HG02763 (cell line): ENCODE data around the gene INPP4A.

Experiments used
- ATAC-seq: cut with Tn5 transposase; IDR thresholded peaks from one replicate; pipeline ENCODE4 v1.9.1; 2021; ENCODE audit warnings: mild to moderate bottlenecking, moderate library complexity; ENCODE audit not compliant: unreplicated experiment

INPP4A gene

DNA sequence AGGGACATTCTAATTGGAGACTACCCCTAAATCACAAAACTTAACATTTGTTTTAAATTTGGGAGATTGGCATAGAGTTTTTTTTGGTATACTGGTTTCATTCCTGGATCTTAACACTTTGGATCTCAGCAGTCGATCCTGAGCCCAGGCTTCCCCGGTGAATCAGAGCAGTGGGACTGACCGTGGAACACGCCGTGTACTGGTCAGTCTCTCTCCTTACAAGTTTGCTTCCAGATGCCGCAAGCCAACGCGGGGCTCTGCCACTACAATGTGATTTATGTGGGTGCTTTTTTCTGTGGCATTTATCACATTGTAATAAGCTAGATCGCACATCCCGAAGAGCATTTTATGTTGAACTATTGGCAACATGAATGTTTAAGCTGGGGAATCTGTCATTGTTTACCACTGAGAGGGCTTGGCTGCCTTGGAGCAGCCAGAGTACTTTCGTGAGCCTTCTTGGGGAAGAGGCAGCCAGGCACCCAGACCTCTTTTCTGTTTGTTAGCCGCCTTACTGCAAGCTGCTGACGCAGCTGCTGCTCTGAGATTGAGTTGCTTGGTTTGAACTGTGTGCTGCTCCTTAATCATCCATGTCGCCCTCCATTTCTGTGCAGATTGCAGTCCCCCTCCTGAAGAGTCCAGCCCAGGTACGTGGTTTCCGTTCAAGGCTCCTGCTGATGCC is 114.3 kb downstream of the INPP4A start:
- ATAC-seq, result no peak

GRCh38 chr2:98559581-98559980 is 114.9 kb downstream of the INPP4A start:
- ATAC-seq, result no peak

GRCh38 chr2:98560256-98560771 is 115.7 kb downstream of the INPP4A start:
- ATAC-seq, result no peak

- ATAC-seq, result no peak
Observed at GRCh38 chr2:98561018-98561417, 116.4 kb downstream of the INPP4A start.

- no peak for ATAC-seq
Observed at GRCh38 chr2:98561902-98562695, 117.4 kb downstream of the INPP4A start.

DNA sequence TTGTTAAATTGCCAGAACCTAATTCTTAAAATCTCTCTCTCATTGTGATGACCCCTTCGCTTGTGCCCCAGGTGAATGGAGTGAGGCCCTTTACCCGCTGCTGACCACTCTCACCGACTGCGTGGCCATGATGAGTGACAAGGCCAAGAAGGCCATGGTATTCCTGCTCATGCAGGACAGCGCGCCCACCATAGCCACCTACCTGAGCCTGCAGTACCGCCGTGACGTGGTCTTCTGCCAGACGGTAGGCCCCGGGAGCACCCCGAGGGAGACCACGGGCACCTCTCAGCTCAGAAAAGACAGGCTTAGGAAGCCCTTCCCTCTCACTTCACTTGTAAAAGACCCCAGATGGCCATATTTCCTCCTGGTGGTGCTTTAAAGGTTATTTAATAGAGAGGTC is 118.7 kb downstream of the INPP4A start:
- no peak for ATAC-seq

DNA sequence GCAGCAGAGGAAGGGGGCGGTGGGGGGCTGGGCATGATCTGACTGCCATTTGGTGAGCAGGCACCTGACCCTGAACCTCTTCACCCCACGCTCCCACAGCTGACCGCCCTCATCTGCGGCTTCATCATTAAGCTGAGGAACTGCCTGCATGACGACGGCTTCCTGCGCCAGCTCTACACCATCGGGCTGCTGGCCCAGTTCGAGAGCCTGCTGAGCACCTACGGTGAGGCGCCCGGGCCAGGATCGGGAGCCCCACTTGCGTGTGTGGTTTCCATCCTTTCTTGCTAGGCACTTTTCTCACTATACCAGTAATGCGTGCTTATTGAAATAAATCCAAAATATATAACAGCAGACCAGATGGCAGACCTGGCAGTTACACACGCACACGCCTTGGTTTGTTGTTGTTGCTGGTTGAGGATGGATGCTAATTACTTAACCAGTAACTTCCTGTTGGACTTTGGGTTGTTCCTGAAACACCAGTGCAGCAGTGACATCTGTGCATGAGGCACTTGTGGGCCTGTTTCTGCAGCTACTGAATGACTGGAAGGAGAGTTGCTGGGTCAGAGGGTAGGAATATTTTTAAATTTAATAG is 120.0 kb downstream of the INPP4A start:
- no peak for ATAC-seq

DNA sequence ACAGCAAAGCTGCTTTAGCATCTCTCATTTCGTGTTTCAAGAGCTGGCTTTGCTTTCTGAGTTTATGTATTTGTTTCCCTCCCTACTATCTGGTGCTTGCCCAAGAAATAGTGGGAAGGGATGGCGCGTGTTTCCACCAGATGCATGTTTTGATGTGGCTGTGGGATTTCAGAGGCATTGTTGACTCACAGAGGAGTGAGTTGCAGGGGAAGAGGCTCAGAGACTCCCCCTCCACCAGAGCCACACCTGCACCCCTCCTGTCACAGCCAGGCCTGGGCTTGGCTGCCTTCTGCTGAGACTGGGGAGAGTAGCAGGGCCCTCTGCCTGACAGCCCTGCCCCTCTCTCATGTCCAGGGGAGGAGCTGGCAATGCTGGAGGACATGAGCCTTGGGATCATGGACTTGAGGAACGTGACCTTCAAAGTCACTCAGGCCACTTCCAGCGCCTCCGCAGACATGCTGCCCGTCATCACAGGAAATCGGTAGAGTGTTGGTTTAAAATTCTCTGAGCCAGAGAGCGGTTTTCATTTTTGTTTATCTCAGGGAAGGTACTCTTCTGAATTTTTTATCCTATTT is 120.7 kb downstream of the INPP4A start:
- ATAC-seq, result no peak

DNA sequence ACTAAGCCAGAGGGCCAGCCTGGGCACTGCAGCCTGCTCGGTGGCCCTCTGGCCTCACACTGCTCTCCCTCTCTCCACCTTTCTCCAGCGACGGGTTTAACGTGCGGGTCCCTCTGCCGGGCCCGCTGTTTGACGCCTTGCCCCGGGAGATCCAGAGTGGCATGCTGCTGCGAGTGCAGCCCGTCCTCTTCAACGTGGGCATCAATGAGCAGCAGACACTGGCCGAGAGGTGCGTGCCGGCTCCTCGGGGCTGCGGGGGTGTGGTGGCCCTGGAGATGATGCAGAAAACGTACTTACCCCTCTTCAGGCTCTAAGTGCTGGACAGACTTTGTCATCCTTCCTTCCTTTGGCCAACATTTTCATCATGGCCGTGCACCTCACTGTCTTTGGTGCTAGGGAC is 121.3 kb downstream of the INPP4A start:
- no peak for ATAC-seq

- ATAC-seq, result no peak
Observed at GRCh38 chr2:98568161-98568956, 123.7 kb downstream of the INPP4A start.

DNA sequence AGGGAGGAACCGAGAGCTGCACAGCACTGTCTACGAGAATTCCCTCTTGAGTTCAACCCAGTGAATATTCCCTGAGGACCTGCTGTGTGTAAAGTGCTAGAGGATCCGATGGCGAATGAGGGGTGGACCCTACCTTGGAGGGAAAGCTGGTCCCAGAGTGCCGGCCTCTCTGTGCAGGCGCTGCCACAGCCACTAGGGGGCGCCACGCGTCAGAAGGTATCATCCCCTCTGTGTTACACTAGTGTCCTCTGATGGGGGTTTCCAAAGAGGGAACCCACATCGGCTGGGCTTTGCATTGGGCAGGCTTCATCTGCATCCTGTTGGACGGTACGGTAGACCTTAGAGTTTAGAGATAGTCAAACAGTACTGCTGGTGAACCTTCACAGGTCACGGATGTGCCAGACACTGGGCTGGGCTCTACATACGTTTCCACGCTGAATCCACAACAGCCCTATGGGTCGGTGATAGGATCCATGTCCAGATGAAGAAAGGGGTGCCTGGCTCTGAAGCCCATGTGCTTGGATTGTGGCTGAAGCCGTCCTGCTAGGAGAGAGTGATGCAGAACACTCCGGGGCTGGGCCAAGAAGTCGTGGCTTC is 124.6 kb downstream of the INPP4A start:
- ATAC-seq, result no peak

DNA sequence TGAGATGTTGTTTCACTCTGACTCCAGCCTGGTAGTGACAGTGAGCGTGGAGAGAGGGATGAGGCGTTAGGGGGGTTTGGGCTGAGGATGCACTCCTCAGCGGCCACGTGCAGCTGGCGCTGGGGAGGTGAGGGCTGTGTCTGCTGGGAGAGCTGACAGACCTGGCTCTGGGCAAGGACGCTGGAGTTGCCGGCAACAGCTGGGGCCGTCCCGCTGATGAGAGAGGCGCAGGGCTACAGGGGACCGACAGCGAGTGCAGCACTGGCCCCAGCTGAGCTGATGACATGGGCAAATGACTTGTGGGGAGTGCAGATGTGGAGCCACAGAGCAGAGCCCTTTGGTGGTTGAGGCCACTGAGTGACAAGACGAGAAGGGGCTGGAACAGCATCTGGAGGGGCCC is 125.3 kb downstream of the INPP4A start:
- no peak for ATAC-seq

GRCh38 chr2:98570356-98570755 is 125.7 kb downstream of the INPP4A start:
- no peak for ATAC-seq

GRCh38 chr2:98571121-98571701 is 126.6 kb downstream of the INPP4A start:
- no peak for ATAC-seq

- ATAC-seq, result no peak
Observed at GRCh38 chr2:98571796-98572195, 127.1 kb downstream of the INPP4A start.

- no peak for ATAC-seq
Observed at GRCh38 chr2:98572211-98572610, 127.6 kb downstream of the INPP4A start.

GRCh38 chr2:98572676-98573075 is 128.0 kb downstream of the INPP4A start:
- no peak for ATAC-seq

DNA sequence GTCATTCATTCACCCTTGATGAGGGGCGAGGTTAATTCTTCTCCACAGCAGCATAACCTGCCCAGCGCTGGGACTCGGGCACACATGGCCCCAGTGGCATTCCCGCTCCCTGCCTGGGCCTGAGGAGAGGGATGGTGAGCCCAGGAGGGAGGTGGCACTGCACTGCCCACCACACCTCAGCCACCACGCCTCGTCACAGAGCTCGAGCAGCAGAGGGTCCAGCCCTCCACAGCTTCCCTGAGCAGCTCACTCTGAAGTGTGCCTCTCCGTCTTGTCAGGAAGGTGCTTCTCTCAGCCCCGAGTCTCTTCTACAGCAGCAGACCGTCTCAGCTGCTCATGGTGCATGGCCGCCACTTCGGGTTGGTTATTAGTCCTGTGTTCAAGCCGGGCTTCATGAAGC is 128.8 kb downstream of the INPP4A start:
- no peak for ATAC-seq

- no peak for ATAC-seq
Observed at GRCh38 chr2:98576666-98577312, 132.1 kb downstream of the INPP4A start.
